Activated T-helper 1 cell treated with Interleukin-2 at 50 U/mL for 16 hours (primary cell): ENCODE measurements around the gene PLA2G4B.

Experiments used
- DNase-seq: peaks from one replicate; pipeline ENCODE4 v3.0.0-alpha.2; 2020; ENCODE audit warnings: low read depth

PLA2G4B gene

DNA sequence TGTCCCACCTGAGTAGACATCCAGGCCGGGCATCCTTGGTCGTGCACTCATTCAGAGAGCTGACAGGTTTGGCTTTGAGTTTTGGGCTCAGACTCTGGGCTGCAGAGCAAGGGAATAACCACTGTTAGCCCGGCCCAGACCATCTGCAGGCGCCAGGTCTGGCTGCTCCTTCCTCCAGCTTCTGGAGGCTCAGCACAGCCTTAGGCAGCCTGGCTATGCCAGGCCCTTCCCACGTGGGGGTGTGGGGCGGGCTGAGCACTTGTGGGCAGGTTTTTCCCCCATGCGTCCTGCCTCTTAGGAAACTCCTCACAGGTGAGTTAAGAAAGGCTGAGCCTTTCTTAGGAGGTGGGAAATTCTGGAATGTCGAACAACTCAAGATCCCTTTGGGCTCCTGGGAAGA lies 11.2 kb downstream of the PLA2G4B start:
- DNase-seq, result no peak

DNA sequence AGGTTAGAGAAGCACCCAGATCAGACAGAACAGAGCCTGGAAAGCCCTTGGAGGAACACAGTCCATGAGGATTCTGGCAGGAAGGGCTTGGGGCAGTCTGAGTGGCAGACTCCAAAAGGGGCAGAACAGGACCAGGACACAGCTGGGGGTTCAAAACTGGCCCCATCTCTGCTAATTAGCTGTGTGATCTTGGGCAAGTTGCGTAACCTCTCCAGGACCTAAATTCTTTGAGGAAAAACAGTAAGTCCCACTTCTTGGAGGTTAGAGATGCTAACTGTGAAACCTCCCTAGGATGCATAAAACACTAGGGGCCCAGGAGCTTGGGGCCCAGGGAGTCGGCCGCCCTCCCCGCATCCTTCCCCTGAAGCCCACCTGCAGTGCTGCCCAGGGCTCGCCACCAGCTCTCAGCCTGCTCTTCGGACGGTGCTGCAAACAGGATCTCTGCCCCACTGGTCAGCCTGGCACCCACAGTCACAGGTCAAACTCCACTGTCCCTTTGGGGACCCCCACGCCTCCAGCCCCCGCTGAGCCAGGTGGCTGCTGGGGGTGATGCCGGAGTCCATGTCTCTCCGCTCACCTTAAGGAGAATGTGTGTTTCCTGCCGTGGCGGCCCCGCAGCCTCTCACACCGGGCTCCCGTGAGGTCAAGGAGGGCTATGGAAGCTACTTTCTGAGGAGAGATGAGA lies 12.0 kb downstream of the PLA2G4B start:
- no peak for DNase-seq

DNA sequence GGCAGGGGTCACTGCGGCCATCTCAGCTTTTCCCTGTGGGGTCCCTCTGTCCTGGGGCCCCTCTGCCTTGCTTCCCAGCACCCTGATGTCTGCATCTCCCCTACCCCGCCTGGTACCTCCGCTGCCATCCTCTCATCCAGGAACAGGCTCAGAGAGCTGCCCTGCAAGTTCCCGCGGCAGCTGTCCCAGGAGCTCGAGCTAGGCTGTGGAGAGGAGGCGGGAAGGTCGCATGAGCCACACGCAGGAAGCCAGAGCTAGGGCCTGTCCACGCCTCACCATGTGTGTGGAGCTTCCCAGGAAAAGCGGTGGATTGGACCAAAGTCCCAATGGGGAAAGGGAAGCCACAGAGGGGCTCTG lies 12.5 kb downstream of the PLA2G4B start:
- DNase-seq, result no peak

DNA sequence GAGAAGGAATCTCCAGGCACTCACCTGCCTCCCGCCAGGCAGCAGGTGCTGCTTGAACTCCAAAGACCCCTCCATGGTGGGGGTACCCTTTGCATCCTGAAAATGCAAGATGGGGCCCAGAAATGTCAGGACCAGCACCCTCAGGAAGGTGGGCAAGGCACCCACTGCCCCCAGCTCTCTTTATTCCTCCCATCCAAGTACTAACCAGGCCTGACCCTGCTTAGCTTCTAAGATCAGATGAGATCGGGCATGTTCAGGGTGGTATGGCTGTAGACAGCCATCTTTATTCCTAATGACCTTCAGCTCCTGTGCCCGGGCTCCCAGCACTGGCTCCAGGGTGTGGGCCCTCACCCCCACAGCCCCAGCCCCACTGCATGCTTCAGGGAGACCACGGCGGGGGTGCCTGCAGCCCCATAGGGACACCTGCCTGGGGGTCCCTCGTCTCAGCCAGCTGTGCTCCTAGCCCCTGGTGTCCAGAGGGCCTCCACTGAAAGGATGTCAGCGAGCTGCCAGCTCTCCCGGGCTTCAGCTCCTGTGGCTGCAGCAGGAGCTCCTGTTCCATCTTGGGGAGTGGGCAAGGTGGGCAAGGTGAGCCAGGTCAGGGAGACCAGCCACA lies 13.2 kb downstream of the PLA2G4B start:
- no peak for DNase-seq

DNA sequence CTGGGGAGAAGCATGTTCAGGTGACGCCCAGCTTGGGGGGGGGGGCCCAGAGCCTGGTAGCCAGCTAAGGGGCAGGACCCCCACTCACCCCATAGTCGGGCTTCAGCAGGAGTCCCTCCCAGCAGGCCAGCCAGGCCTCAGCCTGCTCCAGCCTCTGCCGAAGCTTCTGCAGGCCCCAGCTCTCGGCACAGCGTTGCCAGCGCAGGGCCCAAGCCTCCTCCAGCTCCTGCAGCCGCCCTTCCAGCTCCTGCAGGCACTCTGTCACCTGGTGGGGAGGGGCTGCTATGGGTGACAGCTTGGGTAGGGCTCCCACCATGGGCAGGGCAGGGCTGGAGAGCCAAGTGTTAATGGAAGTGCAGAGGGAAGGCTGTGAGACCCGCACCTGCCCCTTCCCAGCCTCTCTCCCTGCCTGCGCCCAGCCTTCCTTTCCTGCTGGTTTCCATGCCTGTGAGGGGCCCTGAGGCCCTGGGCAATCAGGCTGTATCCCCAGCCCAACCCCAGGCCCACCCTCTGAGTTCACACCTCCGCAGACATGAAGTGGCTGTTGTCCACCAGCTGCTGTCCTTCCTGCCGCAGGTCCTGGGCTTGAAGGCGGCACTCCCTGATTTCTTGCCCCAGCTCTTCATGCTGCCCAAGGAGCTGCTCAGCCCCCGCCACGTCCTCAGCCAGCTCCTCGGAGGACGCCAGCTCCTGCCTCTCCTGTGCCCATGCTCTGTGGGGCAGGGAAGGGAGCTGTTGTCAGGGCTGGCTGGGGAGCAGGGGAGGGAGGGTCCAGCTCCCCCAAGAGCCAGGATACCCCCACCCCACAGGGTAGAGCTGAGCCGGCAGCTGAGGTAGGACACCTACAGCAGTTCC lies 14.3 kb downstream of the PLA2G4B start:
- DNase-seq, result no peak

DNA sequence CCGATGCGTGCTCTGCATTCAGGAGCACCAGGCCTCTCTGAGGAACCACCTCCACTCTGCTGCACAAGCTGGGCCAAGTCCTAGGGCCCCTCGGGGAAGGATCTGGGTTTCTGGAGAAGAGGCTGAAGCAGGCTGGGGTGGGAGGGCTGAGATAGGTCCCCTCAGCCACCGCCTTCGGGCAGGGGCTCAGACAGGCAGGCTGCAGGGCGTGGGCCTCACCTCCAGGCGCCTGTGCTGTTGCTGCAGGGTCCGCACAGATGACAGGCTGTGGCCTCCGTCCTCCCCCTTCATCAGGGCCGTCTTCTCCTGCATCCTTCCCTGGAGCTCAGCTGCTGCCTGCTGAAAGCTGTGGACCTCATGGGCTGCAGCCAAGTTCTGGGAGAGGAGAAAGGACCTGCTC lies 15.2 kb downstream of the PLA2G4B start:
- no peak for DNase-seq

DNA sequence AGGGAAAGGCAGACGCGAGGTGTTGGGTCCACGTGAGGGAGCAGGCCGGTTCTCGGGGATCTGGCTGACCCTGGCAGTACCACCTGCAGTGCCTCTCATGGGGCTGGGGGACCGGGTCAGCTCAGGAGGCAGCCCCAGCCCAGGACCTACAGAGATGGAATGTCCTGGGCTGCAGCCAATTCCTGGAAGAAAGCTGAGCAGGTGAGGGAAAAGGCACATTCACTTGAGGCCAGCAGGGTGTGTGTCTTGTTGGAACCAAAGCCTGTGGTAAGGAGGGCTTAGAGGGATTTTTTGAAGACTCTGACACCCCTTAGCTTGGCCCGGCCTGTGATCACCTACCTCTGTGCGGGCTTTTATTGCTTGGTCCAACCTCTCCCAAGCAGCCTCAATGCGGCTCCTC lies 15.8 kb downstream of the PLA2G4B start:
- DNase-seq, result no peak

DNA sequence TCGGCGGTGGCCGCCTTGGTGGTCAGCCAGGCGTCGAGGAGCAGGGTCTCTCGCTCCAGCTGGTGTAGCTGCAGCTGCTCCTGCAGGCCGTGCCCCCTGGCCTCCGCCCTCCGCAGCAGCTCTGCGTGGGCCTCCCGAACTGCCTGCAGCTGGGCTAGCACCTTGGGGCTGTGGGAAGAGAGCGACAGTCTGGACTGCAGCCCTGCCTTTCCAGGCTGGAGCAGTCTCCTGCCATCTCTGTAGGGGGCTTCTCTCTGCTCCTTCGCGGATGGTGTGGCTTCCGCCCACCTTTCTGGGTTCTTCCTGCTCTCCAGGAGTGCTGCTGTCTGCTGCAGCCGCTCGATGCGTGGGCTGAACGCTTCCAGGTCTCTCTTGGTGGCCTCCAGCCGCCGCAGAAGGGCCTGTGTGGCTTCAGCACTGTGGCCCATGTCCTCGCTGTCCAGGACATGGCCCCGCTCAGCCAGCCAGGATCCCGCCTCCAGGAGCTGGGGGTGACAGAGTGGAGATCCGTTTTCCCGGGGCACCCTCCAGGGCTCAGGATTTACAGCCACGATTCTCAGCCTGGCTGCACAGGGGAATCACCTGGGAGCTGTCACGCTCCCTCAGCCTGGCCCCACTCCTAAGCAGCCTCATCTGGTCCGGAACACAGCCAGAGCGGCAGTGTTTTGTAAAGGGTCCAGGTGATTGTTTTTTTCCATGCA lies 16.8 kb downstream of the PLA2G4B start:
- no peak for DNase-seq

DNA sequence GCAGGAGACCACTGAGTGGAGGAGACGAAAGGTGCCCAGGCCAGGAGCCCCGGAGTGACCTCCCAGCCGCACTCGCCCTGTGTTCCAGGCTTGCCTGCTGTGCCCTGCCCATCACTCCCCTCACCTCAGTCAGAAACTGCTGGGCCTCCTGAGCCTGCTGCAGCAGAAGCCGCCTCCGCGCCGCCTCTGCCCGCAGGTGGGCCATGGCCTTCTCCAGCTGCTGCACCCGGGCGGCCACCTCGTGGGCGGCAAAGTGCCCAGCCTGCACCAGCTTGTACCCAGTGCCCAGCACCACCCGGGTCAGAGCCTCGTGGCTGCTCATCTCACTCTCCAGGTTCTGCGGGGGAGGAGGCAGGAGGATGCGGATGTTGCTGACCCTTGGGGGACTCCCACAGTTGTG lies 17.6 kb downstream of the PLA2G4B start:
- DNase-seq, result no peak

DNA sequence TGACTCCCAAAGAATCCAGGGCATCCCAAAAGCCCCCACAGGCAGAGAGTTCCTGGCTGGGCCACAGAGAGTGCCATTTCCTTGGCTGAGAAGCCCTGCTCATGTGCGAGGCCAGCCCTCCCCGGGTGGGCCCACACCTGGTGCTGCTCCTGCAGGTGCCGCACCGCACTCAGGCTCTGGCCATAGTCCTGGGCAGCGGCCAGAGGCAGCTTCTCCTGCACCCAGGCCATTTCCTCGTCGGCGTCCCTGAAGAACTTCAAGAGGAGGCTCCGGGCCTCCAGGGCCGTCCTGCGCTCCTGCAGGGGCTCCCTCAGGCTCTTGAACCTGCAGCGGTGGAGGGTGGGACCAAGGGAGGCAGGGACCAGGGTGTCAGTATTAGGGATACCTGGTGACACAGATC lies 18.1 kb downstream of the PLA2G4B start:
- no peak for DNase-seq

DNA sequence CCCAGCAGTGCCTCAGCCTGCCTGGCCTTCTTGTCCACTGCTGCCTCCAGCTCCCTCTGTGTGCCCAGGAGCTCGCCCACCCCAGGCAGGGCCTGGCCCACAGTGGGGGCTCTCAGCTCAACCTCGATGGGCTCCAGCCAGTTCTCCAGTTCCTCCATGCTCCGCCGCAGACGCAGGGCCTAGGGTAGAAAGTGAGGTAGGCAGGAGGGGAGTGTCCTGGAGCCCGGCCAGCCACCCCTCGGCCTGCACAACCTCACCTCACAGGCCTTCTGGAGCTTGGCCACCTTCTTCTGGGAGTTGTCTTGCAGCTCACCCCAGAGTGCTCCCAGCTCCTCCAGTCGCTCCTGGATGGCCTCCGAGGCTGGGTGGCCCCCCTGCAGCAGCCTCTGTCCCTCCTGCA lies 18.7 kb downstream of the PLA2G4B start:
- no peak for DNase-seq

DNA sequence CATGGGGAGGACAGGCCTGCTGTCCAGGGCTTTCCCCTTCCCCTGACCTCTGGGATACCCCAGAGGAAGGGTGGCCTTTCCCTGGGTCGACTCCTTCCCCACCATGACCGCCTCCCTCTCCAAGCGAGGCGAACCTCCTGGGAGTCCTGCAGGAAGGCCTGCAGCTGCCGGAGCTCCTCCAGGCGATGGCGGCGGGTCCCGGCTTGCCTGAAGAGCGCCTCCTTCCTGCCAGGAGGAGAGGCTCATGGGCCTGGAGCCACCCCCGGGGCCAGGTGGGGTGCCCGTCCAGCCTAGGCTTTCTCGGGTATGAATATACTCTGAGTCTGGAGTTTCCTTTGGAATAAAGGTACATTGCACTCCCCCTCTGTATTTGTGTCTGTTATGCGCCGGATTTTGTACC lies 20.1 kb downstream of the PLA2G4B start:
- DNase-seq, result no peak

DNA sequence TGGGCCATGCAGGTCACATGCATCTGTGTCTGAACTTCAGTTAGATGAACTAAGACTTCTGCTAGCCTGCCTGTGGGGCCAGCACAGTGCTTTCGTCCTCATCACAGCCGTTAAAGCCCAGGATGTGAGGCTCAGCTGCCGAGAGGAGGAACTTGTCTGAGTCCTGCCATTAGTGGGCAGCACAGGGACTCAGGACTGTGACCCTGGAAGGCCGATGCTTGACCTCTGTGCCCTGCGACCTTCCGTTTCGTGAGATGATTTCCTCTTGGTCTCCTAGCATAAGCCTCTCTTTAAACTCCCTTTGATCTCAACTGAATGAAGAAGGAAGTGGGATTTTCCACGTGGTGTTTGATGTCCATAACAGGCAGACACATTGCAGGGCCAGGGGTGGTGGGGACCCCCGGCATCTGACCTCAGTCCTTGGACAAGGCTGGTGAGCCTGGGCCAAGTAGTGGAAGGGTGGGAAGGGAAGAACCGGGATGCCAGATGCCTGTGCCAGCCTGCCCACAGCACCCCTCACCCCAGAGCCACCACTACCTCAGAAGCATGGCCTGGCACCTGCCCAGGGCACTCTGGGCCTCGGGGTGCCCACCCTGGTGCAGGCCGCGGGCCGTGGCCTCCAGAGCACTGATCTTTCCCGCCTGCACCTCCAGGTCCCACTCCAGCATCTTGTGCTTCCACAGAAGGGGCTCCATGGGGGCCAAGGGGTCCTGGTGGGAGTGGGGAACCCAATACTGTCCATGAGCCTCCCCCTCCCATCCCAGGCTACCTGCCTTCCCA lies 21.6 kb downstream of the PLA2G4B start:
- DNase-seq, result no peak

DNA sequence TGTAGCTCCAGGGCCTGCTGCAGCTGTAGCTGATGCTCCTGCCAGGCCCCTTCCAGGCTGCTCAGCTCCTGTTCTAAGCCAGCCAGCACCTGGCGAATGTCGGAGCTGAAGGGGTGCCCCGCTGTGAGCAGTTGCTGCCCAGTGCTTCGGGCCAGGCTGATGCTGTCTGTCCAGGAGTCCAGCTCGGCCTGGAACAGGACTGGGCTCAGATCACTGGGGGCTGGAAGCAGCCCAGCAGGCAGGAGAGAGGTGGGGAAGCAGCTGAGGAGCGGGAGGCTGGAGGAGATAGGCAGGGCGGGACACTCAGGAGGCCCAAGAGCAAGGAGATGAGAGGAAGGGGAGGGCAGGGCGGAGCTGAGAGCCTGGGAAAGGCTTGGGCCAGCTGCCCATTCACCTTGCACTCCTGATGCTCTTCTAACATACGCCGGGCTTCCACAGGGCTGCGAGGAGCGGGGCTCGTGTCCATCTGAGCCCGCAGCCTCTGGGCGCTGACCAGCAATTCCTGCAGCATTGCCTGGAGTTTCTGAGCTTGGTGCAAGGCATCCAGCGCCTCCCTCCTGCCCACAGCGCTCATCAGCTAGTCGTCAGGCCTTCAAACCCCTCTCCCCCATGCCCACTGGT lies 23.2 kb downstream of the PLA2G4B start:
- DNase-seq, result no peak

DNA sequence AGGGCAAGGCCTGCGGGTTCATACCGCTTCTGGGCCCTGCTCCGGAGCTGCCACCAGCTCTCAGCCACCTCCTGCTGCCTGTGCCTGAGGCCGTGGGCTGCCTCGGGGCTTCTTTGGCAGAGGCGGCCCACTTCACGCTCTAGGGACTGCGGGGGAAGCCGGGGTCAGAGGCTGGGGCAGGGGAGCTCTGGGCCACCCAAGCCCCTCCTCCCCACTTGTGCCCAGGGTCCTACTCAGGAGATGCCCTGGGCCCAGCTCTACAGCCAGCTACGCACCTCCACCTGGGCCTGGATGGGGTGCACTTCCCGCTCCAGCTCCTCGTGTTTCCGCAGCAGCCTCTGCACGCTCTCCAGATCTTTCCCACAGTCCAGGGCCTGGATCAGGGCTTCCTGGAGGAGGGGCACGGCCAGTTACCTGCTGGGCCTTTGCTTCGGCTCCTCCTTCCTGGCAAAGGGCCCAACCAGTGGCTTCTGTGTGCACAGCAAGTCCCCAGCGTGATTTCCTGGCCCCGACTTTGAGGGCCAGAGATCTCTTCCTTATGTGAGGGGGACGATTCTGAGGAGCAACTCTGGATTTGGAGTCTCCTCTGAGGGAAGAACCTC lies 24.0 kb downstream of the PLA2G4B start:
- no peak for DNase-seq

DNA sequence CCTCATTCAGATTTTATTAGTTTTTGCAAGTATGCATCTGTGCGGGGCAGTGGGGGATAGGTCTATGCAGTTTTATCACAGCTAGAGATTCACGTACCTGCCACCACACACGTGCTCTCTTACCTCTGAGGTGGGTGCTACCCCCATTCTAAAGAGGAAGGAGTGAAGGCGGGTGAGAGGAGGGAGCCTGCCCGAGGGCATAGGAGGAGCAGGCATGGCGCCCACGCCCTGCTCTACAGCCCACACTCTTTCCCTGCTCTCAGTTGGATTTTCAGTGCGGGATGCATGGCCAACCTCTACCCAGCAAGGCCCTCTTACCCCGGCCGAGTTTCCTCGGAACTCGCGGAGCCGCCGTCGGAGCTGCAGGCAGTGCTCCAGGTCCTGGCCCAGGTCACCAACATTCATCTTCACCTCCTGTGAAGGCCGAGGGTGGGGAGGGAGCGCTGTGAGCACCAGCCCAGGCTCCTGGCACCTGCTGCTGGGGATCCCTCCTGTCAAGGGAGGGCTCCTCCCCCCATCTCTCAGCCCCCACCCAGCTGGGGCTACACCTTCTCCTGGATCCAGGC lies 26.9 kb downstream of the PLA2G4B start:
- DNase-seq, result no peak

DNA sequence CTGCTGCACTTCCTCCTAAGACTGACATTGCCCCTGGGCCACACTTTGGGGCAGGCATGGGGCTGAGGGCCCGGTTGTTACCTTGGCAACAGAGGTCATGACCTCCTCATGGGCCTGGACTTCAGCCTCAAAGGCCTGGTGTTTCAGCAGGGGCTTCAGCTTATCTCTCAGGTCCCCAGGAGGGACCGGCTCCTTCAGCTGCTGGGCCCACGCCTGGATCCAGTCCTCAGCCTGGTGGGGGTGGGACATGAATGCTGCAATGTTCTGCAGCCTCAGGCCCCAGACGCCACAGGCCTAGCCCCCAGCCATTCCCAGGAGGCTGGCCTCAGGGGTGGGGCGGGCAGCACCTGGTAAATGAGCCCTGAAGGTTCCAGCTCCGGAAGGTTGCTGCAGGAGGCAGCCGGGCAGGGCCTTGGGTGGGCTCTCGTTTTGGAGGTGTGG lies 27.6 kb downstream of the PLA2G4B start:
- no peak for DNase-seq

DNA sequence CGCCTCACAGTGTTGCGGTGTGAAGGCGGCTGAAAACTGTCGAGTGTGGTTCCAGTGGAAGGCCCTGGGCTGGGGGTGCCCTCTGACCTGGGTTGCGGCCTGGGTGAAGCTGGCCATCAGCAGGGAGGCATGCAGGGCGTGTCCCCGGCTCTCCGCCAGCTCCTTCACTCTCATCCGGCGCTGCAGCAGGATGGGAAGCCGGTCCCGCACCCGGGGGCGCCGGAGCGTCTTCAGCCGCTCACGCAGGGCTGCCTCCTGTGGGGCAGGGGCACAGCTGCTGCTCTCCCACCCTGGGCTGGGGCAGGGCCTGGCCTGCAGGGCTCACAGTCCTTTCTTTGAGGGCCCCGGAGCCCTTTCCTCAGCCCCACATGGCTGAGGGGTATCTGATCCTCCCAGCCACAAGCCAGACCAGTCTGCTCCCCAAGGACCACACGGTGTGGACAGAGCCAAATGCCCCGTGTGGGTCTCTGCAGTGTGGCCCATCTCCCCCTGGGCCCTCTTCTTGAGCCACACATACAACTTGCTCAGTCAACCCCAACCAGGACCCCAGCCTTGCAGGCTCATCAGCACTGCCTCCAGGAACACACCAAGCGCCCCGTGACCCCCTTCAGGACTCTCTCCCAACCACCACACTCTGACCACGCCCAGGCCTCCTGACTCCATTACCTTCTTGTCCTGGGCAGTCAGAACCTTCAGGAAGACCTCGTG lies 28.4 kb downstream of the PLA2G4B start:
- no peak for DNase-seq

DNA sequence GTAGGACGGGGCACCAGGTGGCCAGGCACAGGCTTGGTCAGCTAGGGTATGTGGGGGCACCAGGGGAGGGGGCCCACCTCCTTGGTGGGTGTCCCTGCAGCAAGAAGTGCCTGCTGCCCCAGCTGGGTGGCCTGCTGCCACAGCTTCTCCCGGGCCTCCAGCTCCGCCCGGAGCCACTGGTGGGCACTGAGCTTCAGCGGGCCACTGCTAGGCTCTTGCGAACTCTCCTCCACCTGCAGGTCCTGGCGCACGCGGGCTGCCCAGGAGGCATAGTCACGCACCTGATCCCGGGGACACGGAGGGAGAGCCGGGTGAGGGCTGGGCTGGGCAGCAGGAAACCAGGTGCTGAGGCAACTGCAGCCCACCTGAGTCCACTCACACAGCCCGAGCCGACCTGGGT lies 29.7 kb downstream of the PLA2G4B start:
- no peak for DNase-seq
